B cell (primary cell): ENCODE measurements around the gene ZBTB5.

Experiments
- EZH2 ChIP-seq: IDR thresholded peaks from 2 replicates; pipeline ENCODE4 v1.6.1; 2012; ENCODE audit warnings: borderline replicate concordance, low read depth, mild to moderate bottlenecking, moderate library complexity, low read length; ENCODE audit not compliant: insufficient read depth, poor library complexity, severe bottlenecking
- TF ChIP-seq, protein P1 (sequence below): fragments of 200-600 bp; IDR thresholded peaks from one replicate; pipeline ENCODE4 v1.8.0; 2022; ENCODE audit warnings: antibody characterized with exemption, mild to moderate bottlenecking

DNA sequence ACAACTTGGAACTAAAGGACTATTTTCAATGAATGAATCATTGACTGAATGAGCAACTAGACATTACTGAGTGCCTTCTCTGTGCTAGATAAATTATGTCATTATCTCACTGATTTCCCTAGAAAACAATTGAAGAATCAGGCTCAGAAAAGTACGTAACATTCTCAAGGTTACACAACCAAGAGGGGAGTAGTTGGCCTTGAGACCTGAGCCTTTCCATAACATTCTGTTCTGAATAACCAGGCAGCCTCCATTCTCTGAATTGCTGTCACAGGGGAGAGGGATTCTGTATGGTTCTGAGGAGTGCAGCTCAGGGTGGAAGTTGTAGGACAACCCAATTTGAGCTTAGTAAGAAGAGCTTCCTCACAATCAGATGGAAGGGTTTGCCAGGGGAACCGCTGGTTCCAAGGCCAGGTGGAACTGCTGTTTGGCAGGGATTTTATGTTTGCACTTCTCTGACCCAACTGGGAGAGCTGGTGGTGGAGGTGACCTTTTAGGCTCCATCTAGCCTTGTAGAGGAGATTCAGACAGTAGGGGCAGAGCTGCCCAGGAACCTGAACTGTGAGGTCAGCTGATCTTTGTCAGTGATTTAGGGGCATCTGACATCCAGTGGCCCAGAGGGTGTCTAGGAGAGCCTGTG, 36.8 kb upstream of the ZBTB5 start:
- TF ChIP-seq, protein P1, sequence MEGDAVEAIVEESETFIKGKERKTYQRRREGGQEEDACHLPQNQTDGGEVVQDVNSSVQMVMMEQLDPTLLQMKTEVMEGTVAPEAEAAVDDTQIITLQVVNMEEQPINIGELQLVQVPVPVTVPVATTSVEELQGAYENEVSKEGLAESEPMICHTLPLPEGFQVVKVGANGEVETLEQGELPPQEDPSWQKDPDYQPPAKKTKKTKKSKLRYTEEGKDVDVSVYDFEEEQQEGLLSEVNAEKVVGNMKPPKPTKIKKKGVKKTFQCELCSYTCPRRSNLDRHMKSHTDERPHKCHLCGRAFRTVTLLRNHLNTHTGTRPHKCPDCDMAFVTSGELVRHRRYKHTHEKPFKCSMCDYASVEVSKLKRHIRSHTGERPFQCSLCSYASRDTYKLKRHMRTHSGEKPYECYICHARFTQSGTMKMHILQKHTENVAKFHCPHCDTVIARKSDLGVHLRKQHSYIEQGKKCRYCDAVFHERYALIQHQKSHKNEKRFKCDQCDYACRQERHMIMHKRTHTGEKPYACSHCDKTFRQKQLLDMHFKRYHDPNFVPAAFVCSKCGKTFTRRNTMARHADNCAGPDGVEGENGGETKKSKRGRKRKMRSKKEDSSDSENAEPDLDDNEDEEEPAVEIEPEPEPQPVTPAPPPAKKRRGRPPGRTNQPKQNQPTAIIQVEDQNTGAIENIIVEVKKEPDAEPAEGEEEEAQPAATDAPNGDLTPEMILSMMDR = no peak
- TF ChIP-seq EZH2 = no peak
